Neural progenitor cell (in vitro differentiated cells): Measurements from ENCODE around the gene RSRP1.

Source experiments
- CTCF ChIP-seq: fragments of 200-600 bp; sonication (generic); IDR thresholded peaks from 2 replicates; pipeline ENCODE4 v1.5.1; 2017; ENCODE audit warnings: antibody characterized with exemption, mild to moderate bottlenecking
- EZH2 ChIP-seq: fragments of 200-600 bp; sonication (generic); IDR thresholded peaks from 2 replicates; pipeline ENCODE4 v1.6.1; 2017; ENCODE audit warnings: antibody characterized with exemption, mild to moderate bottlenecking, moderate library complexity

- TF ChIP-seq EZH2 (no peak), CTCF (peak; percentile 65)
These were observed 7.3 kb downstream of the RSRP1 start for GRCh38 chr1:25239681-25240541.
